DMS79 (cell line): ENCODE measurements around the gene CCDC3.

Experiments
- DNase-seq: peaks from one replicate; lab custom pipeline; 2025; lab: John Stamatoyannopoulos, UW

The CCDC3 gene

DNA sequence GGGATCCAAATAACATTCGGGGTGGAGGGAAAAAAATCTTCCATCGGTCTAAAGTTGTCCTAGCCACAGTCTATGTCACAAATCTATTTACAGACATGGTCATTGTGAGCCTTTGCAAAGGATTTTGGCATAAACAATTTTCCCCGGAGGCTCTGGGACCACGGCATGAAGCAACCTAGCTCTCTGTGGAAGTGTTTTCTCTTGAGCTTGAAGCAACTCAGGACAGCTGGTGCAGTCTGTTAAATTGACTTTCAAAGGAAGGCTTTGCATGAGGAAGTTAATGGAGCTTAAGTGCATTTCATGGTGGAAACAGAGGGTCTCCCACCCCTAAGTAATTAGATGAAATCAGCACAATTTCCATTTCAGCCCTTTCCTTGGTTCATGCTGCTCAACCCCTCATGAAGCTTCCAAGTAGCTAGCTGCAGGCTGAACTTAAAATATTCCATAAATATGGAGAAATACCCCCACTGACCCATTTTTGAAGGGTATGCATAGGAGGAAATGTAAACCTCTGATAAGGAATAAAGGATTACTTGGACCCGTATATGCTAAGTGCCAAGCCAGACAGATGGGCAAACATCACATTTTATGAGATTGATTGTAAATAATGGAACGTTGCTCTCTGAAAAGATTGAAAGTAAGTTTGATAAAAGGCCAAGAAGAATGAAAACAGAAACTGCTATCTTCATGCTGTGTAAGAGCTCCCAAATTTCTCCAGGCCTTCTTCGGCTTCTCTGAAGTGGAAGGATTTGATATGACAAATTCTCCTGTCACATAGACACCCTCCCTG lies 39.9 kb downstream of the CCDC3 start:
- DNase-seq: peak; percentile 16

DNA sequence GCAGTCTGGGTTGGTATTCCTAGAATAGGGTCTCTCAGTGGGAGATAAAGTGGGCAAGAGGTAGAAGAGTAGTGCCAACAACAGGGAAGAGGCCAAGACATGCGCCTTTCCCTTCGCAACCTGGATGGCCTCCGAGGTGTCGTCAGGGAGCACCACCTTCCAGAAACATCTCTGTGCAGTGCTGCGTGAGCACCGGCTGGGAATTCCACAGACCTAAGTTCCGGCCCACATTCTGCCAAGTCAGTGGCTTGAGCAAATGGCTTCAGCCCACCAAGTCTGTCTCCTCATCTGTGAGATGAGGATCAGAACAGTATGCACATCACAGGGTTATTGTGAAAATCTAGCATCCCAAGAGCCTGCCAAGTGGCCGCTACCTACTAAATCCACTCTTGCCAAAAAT lies 40.6 kb downstream of the CCDC3 start:
- DNase-seq: no peak

DNA sequence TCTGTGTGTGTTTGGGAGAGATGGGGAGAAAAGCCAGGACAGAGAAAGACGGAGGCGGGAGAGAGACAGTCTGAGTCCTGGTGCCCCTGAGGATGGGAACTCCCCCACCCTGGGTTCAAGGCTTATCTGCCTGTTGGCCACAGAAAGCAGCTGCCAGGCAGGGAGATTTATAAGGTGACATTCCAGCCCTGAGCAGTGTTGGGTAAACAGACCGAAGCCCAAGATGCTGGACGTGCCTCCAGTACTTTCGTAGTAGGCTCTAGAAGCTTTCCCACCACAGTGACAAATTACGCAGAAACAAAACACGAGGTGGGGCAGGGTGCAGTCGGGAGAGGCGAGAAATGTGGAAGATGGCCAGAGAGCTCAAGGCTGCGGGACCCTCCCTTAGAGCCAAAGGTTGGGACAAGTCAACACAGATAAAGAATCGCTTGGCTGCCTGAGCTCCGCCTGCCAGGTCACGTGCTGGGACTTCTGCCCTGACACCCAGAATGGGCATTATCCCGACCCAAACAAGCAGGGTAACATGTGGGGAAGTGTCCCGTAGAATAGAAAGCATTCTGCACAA lies 41.1 kb downstream of the CCDC3 start:
- no peak for DNase-seq

DNA sequence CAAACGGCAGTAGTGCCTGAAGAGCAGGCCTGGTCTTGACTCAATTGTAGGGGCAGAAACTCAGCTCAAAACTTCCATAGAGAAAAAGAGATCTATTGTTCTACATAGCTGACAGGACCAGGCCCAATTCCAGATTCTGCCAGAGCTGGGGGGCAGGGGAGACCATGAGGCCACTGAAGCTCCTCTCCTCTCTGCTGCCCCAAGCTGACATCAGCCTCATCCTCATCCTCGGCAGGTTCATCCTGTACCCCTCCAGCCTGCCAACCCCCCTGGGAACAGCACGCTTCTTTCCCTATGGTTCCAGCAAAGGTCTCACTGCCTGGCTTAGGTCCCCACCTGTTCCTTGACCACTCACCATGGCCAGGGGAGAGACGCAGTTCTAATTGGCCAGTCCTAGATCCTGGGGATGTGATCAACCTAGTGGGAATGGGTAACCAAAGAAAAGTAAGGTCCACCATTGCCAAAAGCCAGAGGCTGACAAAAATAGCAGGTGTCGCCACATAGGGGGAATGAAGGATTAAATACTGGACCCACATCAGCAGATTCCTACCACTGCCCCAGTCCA lies 42.9 kb downstream of the CCDC3 start:
- DNase-seq: no peak

DNA sequence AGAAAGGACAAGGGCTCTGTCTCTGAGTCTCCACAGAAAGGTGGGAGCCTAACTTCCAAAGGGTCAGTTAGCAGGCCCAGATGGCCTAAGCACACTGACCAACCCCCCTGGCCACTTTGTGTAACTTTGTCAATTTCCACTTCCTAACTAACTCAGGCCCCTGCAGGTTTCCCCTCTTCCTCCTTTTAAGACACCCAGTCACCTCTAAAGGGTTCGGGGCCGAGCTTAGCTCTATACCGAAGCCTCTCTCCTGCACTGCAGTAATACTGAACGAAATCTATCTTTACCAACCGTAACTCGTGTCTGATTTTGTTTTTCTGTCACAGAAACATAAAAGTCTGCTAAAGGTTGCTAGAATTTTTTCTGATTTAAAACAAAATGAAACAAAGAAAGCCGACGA lies 44.4 kb downstream of the CCDC3 start:
- DNase-seq: no peak

DNA sequence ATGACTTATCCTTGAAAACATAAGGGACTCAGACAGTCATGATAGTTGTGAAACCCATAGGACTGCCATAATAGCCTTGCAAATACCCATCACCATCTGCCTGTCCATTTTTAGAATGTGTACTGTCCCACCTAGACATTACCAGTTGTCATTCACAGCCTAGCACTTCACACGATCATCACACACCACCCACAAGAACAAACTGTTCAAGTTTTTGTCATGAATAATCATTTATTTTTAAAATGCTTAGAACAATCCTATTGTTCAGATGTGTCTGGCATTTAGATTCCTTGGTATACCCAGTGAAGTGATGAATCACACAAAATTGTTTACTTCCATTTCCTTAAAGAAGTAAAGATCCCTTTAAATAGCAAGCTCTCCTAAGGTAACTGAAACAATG lies 46.6 kb downstream of the CCDC3 start:
- no peak for DNase-seq

DNA sequence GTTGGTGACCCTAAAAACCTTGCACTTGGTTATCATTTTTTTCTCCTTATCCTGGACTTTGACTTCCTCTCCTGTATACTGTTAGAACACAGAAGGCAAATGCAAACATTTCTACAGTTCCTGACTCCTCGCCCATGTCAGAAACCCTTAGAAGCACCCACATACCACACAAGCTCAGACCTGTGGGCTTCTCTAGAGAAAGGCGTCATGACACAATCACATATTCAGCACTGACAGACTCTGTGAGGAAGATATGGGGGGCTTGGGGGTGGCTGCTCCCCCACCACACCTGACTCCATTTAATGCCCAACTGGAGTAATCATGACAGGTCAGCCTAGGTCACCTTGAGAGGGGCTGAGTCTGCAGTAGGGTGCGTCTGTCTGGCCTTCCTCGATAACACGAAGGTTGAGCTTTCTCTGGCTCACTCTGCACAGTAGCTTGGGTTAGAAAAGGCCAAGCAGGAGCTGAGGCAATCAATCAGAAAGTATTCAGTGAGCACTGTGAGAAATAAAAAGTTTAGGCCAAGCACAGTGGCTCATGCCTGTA lies 50.9 kb downstream of the CCDC3 start:
- no peak for DNase-seq

DNA sequence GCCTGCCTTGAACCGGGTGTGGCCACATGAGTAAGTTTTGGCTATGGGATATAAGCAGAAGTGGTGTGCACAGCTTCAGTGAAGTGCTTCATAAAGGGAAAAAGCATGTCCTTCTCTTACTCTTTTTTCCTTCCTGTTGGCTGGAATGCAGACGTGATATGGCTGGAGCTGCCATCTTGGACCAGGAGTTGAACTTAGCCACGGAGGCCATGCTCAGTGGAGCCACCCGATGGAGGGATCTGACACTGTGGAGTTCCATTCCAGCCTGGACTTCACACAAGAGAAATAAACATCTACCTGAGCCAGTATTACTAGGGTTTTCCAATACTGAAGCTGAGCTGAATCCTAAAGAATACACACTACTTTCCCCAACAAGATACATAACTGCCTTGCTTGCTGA lies 52.3 kb downstream of the CCDC3 start:
- DNase-seq: no peak

DNA sequence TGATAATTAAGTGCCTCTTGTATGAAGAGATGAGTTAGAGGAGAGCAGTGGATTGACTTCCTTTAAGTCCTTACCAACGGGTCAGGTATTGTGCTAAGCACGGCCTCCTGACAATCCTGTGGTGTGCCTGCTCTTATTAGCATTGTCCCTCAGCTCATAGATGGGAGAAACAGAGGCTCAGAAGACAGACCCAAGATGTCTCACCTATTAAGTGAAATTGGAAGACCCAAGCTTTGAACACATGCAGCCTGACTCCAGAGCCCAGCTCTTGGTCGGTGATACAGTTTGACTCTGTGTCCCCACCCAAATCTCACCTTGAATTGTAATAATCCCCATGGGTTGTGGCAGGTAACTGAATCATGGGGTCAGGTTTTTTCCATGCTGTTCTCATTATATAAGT lies 53.8 kb downstream of the CCDC3 start:
- DNase-seq: no peak

DNA sequence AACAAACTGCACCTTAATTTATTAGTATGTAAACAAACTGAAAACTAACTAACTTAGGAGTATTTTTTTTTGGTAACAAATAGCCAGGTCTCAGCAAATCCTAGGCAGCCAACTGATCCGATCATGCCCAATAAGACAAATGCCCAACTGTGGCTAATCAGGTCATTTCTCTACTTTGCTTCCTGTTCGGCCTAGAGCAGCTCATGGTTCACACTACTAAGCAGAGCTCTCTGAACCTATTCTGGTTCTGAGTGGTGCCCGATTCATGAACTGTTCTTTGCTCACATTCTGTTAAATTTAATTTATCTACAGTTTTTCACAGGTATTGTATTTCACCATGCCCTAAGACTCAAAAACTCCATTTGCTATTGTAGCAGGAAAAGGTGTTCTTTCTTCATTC lies 55.1 kb downstream of the CCDC3 start:
- DNase-seq: no peak

DNA sequence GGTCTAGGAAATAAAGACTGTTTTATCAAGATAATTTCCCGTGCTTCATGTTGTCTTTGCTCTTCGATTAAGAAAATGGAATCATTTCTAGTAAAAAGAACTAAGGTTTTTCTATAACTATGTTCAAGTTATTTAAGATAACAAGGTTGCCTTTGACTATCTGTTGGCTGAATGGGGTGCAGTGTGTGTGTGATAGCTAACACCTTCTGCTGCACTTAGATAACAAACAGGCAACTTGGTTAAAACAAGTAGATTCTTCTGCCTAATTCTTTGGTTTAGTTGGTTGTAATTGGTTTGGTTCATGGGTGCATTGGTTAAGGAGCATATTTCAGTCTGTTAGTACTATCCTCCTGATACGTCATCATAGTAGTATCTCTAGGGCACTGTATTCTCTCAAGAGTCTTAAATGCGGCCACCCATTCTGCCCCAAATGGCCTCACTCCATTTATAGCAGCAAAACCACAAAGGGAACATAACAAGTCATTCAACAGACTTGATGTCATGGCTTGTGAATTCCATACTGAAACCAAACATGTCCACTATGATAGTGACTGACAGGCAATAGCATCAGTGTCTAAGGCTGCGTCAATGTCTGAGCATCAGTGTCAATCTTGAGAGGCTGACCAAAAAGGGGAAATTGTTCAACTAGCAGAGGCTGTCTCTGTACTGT lies 55.7 kb downstream of the CCDC3 start:
- DNase-seq: no peak

DNA sequence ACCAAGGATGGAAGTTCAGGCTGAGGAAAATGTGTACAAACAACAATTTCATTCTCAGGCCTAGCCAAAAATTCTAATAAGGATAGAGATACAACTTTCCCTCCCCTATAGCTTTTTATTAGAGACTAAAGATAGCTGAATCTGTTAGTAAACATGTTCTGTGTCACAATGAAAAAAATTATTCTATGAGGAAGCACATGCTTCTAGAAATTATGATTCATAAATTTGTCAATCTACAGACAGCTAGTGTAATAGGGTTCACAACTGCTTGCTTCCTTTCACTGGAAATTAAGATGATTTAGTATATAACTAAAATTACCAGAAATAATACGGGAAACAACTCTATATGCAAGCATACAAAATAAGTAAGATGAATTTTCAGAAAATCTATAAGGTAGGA lies 56.6 kb downstream of the CCDC3 start:
- DNase-seq: no peak

DNA sequence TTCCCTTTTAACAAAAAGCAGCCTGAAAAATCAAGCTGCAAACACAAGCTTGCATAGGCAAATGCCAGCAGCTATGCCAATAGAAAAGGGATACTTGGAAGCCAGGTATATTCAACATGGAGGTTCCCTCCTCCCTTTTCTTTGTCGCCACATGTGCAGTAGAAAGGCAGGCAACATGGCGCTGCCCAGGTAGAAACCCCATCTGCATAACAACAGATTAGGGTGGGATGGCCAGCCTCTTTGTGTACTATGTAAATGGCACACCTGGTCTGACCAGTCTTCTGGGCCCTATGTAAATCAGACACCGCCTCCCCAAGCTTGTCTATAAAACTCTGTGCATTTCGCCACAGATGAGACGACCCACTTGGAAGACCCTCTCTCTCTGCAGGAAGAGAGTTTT lies 58.1 kb downstream of the CCDC3 start:
- DNase-seq: no peak

DNA sequence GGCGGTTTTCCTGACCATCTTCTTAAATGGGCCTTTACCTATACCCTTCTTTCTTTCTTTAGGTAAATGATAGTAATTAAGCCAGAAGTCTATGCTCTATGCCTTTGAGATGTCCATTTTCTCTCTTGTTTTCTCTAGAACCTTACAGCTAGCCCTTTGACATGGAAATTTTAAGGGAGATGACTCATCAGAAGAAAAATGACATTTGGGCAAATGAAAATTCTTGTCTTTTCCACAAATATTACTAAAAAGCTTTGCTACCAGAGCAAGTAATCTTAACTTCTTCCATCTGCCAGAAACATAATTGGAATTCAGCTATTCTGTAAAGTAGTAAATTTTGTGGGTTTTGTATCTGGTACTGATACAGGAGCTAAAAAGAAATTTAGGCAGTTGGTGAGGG lies 59.5 kb downstream of the CCDC3 start:
- DNase-seq: no peak

DNA sequence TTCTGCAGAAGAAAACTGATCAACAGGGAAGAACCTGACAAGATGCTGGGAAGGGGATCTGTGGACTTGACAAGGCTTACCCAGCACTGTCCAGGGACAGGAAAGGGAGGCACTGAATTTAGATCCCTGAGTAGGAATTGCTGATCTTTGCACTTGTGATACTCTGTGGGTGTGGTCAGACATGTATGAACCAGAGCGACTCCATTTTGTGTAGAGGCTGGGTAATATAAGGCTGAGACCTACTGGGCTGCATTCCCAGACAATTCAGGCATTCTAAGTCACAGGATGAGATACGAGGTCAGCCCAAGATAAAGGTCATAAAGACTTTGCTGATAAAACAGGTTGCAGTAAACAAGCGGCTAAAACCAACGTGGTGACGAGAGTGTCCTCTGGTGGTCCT lies 60.7 kb downstream of the CCDC3 start:
- DNase-seq: no peak

DNA sequence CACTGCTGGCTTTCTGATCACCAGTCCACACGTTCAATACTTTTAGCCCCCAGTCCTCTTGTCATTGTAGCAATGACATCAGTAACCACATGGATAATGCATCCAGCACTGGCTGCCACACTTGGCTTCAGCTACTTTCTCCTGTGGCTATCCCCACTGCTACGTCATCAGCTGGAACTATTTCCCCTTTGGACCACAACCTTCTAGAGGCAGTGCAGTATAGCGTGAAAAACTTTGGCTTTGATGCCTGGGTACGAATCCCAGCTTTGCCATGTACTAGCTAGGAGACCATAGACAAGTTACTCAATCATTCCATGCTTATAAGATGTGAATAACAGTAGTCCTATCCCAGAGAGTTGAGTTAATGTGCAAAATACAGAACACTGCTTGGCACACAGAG lies 63.2 kb downstream of the CCDC3 start:
- no peak for DNase-seq

DNA sequence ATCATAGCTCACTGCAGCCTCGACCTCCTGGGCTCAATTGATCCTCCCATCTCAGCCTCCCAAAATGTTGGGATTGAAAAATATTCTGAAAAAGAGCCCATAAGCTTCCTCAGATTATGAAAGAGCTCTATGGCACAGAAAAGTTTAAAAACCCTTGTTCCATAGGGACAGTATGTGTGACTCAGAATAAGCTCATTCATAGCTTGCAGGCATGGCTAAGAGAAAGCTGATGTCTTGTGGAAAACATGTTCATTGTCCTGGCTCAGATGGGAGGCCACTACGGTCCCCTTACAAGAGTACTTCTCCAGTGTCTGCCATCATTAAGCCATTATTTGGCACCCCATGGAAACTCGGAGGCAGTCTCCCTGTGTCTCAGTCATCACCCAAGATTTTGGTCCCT lies 64.0 kb downstream of the CCDC3 start:
- DNase-seq: no peak

DNA sequence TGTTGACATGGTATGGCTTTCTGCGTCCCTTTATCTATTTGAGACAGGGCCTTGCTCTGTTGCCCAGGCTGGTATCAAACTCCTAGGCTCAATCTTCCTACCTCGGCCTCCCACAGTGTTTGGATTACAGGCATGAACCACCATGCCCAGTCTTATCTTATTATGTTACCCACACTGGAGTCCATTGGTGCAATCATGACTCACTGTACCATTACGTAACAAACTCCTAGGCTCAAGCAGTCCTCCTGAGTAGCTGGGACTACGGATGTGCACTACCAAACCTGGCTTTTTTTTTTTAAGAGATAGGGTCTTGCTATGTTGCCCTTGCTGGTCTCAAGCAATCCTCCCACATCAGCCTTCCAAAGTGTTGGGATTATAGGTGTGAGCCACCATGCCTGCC lies 66.7 kb downstream of the CCDC3 start:
- DNase-seq: no peak

DNA sequence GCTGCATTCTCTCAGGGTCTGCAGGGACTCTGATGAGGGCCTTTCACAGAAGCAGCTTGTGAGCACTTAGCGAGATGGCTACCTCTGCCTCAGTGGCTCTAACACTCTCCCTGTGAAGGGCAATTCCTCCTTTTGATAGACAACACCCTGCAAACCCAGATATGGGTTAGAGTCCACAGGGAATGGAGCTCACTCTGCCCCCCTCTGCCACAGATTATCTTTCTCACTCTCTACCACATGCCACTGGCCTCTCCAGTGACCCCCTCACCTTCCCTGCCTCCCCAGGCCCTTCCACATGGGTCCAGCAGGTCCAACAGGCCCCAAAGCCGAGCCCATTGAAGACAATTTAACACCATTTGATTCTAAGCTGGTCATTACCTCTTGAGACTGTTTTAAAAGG lies 72.1 kb downstream of the CCDC3 start:
- DNase-seq: no peak

DNA sequence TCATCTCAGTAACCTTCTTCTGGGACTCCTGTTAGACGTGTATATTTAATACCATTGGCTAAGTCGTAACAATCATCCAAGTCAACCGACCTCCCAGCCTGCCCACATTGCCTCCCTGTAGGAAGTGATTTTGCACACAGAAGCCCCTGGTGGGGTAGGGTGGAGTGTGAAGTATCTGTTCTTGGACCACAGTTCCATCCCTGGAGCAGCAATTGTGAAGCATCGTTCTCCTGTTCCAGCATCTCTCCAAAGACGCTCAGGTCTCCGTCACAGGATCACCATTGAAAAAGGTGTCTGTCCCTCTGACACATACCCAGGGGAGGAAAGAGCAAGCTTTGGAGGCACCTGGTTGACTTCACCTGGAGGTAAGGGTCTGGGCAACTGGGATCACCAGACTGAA lies 72.9 kb downstream of the CCDC3 start:
- no peak for DNase-seq

DNA sequence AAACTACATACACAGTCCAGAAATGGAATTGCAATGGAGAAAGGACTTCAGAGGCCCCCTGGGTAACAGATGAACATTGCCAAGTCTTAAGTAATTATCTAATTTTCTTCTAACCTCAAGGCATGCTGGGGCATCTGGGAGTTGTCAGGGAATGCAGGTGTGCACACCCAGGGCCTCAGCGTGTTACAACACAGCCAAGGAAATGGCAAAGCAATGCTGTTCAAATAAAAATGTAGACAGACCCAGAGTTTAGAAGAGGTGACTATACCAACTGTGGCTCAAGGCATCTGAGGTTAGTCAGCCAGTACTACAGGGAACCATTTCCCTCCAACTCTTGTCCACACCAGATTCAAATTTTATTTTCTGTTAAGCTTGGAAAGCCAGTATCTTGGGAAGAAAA lies 73.6 kb downstream of the CCDC3 start:
- no peak for DNase-seq

DNA sequence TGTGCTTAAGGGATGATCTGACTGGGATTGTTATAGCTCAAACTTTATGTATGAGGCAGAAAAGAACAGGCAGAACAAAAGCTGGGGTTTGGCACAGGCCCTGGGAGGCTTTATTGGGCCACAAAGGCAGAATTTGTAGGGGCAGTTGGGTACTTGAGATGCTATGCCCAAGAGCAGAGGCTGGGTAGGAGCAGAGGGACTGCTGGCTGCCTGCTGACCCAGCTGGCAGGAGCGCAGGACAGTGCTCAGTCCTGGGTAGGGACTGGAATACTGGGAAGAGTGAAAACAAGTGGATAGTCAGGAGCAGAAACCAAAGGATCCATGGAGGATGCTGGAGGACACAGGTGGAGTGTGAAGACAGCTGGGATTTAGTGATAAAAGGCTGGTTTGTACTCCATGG lies 75.7 kb downstream of the CCDC3 start:
- no peak for DNase-seq

DNA sequence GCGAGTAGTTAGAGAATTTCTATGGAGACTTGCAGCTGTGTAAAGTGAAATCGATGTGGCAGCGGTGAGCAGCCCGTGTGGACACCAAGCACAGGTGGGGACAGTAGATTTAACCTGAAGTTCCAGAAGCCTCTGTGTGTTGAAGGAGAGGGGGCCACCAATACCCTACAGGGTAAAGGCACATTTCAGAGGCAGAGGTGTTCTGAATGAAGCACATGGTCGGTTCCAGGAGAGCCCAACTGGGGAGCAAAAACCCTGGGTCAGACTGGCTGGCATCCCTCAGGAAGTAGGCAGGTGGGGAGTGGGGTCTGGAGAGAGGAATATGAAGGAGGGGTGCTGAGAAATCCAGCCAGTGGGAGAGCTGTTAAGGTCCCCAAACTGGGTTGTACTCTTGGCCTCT lies 76.6 kb downstream of the CCDC3 start:
- no peak for DNase-seq
